BLaER1 (cell line): ENCODE results near the gene ZNF514.

ENCODE experiments used
- H3K27ac ChIP-seq: shearing (Covaris generic); formaldehyde crosslinking; 2 replicates; pipeline ENCODE4 v1.8.1; 2022
- H3K27me3 ChIP-seq: shearing (Covaris generic); formaldehyde crosslinking; 2 replicates; pipeline ENCODE4 v1.8.1; 2022
- H3K36me3 ChIP-seq: shearing (Covaris generic); formaldehyde crosslinking; 2 replicates; pipeline ENCODE4 v1.8.1; 2022
- H3K4me1 ChIP-seq: shearing (Covaris generic); formaldehyde crosslinking; 2 replicates; pipeline ENCODE4 v1.8.1; 2022
- H3K4me2 ChIP-seq: shearing (Covaris generic); formaldehyde crosslinking; 2 replicates; pipeline ENCODE4 v1.8.1; 2022
- H3K4me3 ChIP-seq: shearing (Covaris generic); formaldehyde crosslinking; 2 replicates; pipeline ENCODE4 v1.8.1; 2022
- H3K9ac ChIP-seq: shearing (Covaris generic); formaldehyde crosslinking; 2 replicates; pipeline ENCODE4 v1.8.1; 2022
- H3K9me3 ChIP-seq: shearing (Covaris generic); formaldehyde crosslinking; 2 replicates; pipeline ENCODE4 v1.8.1; 2022
- H4K20me1 ChIP-seq: shearing (Covaris generic); formaldehyde crosslinking; 2 replicates; pipeline ENCODE4 v1.8.1; 2022
- Cebpa-rat ChIP-seq: shearing (Covaris generic); IDR thresholded peaks from 2 replicates; pipeline ENCODE4 v1.8.1; 2022

Gene ZNF514

GRCh38 chr2:95179451-95179850, 19.8 kb upstream of the ZNF514 start:
- peaks cover 14% of the 10 kb centered on the region for H3K9me3 ChIP-seq
- no peaks in the 10 kb centered on the region for H3K27me3 ChIP-seq
- H3K4me2 ChIP-seq, result no peak overlapping the region
- H4K20me1 ChIP-seq, result no peaks in the 10 kb centered on the region
- TF ChIP-seq Cebpa-rat, result no peak
- H3K4me1 ChIP-seq, result no peaks in the 10 kb centered on the region
- H3K4me3 ChIP-seq, result no peak overlapping the region
- peaks cover 71% of the 10 kb centered on the region for H3K36me3 ChIP-seq
- H3K27ac ChIP-seq, result no peak overlapping the region
- H3K9ac ChIP-seq, result no peak overlapping the region

GRCh38 chr2:95174031-95174542, 14.4 kb upstream of the ZNF514 start:
- Histone ChIP-seq H3K4me2 (no peak overlapping the region), H3K4me1 (0 out of 2 replicates have a peak, but pooled peaks cover 9% of the 10 kb centered on the region), H3K27me3 (no peaks in the 10 kb centered on the region), H4K20me1 (no peaks in the 10 kb centered on the region), H3K36me3 (peaks cover 25% of the 10 kb centered on the region), H3K4me3 (no peak overlapping the region), H3K9ac (no peak overlapping the region), H3K27ac (no peak overlapping the region), H3K9me3 (no peaks in the 10 kb centered on the region)
- no peak for TF ChIP-seq Cebpa-rat

GRCh38 chr2:95171902-95172301, 12.3 kb upstream of the ZNF514 start:
- no peak overlapping the region for H3K4me2 ChIP-seq
- no peaks in the 10 kb centered on the region for H3K27me3 ChIP-seq
- H3K36me3 ChIP-seq, result 0 out of 2 replicates have a peak, but pooled peaks cover 7% of the 10 kb centered on the region
- no peaks in the 10 kb centered on the region for H3K9me3 ChIP-seq
- H3K9ac ChIP-seq, result no peak overlapping the region
- no peak for TF ChIP-seq Cebpa-rat
- H3K4me1 ChIP-seq, result 0 out of 2 replicates have a peak, but pooled peaks cover 9% of the 10 kb centered on the region
- no peak overlapping the region for H3K4me3 ChIP-seq
- H3K27ac ChIP-seq, result no peak overlapping the region
- H4K20me1 ChIP-seq, result no peaks in the 10 kb centered on the region

GRCh38 chr2:95166065-95166763, 6.6 kb upstream of the ZNF514 start:
- Histone ChIP-seq H3K9ac (peak overlapping the region; percentile 91), H3K27ac (peak overlapping the region; percentile 92), H3K4me2 (peak overlapping the region; percentile 91), H3K9me3 (no peaks in the 10 kb centered on the region), H3K4me3 (peak overlapping the region; percentile 81), H3K27me3 (no peaks in the 10 kb centered on the region), H3K36me3 (no peaks in the 10 kb centered on the region), H3K4me1 (peaks cover 25% of the 10 kb centered on the region), H4K20me1 (no peaks in the 10 kb centered on the region)
- TF ChIP-seq Cebpa-rat, result no peak

- TF ChIP-seq Cebpa-rat, result no peak
- H3K27me3 ChIP-seq, result no peaks in the 10 kb centered on the region
- no peaks in the 10 kb centered on the region for H3K9me3 ChIP-seq
- H3K9ac ChIP-seq, result peak within 1 kb of the TSS; percentile 91
- peaks cover 25% of the 10 kb centered on the region for H3K4me1 ChIP-seq
- H3K4me3 ChIP-seq, result peak within 1 kb of the TSS; percentile 81
- no peaks in the 10 kb centered on the region for H4K20me1 ChIP-seq
- H3K36me3 ChIP-seq, result no peaks in the 10 kb centered on the region
- peak within 1 kb of the TSS; percentile 92 for H3K27ac ChIP-seq
- H3K4me2 ChIP-seq, result peak within 1 kb of the TSS; percentile 92
Observed at GRCh38 chr2:95165371-95166064, 5.9 kb upstream of the ZNF514 start, which contains the start of gene ZNF2. Gene ZNF2 (plus strand): TSS chr2:95165809. CDS start chr2:95176227, 10,418 bp downstream.

GRCh38 chr2:95165030-95165370, 5.4 kb upstream of the ZNF514 start:
- Histone ChIP-seq H3K9me3 (no peaks in the 10 kb centered on the region), H3K9ac (peak overlapping the region; percentile 91), H3K4me1 (peaks cover 26% of the 10 kb centered on the region), H4K20me1 (no peaks in the 10 kb centered on the region), H3K27ac (peak overlapping the region; percentile 92), H3K36me3 (no peaks in the 10 kb centered on the region), H3K4me2 (peak overlapping the region; percentile 92), H3K27me3 (no peaks in the 10 kb centered on the region), H3K4me3 (peak overlapping the region; percentile 81)
- TF ChIP-seq Cebpa-rat, result no peak

GRCh38 chr2:95158891-95159619, 593 bp downstream of the ZNF514 start:
- peak overlapping the region; percentile 83 for H3K9ac ChIP-seq
- no peaks in the 10 kb centered on the region for H4K20me1 ChIP-seq
- peaks cover 37% of the 10 kb centered on the region for H3K9me3 ChIP-seq
- peak overlapping the region; percentile 82 for H3K4me3 ChIP-seq
- H3K4me2 ChIP-seq, result peak overlapping the region; percentile 98
- H3K27me3 ChIP-seq, result no peaks in the 10 kb centered on the region
- peaks cover 24% of the 10 kb centered on the region for H3K4me1 ChIP-seq
- TF ChIP-seq Cebpa-rat, result no peak
- peak overlapping the region; percentile 83 for H3K27ac ChIP-seq
- H3K36me3 ChIP-seq, result peaks cover 32% of the 10 kb centered on the region

- peak overlapping the region; percentile 82 for H3K4me3 ChIP-seq
- peak overlapping the region; percentile 83 for H3K27ac ChIP-seq
- H3K9ac ChIP-seq, result peak overlapping the region; percentile 83
- H3K27me3 ChIP-seq, result no peaks in the 10 kb centered on the region
- peaks cover 42% of the 10 kb centered on the region for H3K9me3 ChIP-seq
- H4K20me1 ChIP-seq, result no peaks in the 10 kb centered on the region
- H3K36me3 ChIP-seq, result peaks cover 38% of the 10 kb centered on the region
- peak overlapping the region; percentile 98 for H3K4me2 ChIP-seq
- TF ChIP-seq Cebpa-rat, result no peak
- peaks cover 18% of the 10 kb centered on the region for H3K4me1 ChIP-seq
Observed at GRCh38 chr2:95158441-95158840, 1.2 kb downstream of the ZNF514 start.

- H4K20me1 ChIP-seq, result no peaks in the 10 kb centered on the region
- H3K4me1 ChIP-seq, result no peaks in the 10 kb centered on the region
- H3K36me3 ChIP-seq, result peaks cover 99% of the 10 kb centered on the region
- no peaks in the 10 kb centered on the region for H3K27me3 ChIP-seq
- H3K4me2 ChIP-seq, result no peak overlapping the region
- H3K9me3 ChIP-seq, result peaks cover 99% of the 10 kb centered on the region
- H3K27ac ChIP-seq, result no peak overlapping the region
- no peak for TF ChIP-seq Cebpa-rat
- peak overlapping the region; percentile 42; the same call in 1 of the 2 replicates for H3K4me3 ChIP-seq
- no peak overlapping the region for H3K9ac ChIP-seq
Observed at GRCh38 chr2:95149397-95149984, 10.2 kb downstream of the ZNF514 start.
